HG02571 (cell line): ENCODE measurements around the gene MARK3.
"Not testable (repeated sequence)": the region's sequence is repeated elsewhere in the genome, so short reads cannot be mapped to it uniquely, and the experiment has no call there.

ENCODE experiments used
- ATAC-seq: cut with Tn5 transposase; IDR thresholded peaks from one replicate; pipeline ENCODE4 v1.9.1; 2021; ENCODE audit warnings: mild to moderate bottlenecking, moderate library complexity; ENCODE audit not compliant: unreplicated experiment

The MARK3 gene

DNA sequence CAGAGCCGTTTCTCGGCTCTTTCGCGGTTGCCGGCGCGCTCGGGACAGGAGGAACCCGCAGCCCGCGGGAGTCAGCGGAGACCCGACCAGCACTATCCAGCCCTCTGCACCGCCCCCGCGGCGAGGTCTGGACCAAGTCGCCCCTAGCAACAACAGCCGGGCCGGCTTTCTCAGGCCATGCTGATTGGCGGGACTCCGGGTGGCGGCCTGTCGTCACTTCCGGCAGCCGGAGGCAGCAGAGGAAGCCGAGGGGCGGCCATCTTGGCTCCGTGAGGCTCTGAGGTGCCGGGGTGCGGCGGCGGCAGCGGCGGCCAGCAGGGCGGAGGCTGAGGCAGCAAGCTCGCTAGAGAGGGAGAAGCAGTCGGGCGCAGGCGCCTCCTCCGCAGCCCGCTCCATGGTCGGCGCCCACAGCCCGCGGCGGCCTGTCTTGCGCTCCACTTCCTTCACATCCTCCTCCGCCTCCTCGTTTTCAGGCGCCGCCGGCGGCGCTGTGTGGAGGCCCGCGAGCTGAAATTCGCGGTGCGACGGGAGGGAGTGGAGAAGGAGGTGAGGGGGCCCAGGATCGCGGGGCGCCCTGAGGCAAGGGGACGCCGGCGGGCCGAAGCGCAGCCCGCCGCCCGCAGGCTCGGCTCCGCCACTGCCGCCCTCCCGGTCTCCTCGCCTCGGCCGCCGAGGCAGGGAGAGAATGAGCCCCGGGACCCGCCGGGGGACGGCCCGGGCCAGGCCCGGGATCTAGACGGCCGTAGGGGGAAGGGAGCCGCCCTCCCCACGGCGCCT, at the start of gene MARK3:
MARK3 (plus strand) TSS at position 264 of the 777 bp plus-strand sequence. CDS start 615 bp downstream, outside the sequence.
- peak; percentile 96 for ATAC-seq

DNA sequence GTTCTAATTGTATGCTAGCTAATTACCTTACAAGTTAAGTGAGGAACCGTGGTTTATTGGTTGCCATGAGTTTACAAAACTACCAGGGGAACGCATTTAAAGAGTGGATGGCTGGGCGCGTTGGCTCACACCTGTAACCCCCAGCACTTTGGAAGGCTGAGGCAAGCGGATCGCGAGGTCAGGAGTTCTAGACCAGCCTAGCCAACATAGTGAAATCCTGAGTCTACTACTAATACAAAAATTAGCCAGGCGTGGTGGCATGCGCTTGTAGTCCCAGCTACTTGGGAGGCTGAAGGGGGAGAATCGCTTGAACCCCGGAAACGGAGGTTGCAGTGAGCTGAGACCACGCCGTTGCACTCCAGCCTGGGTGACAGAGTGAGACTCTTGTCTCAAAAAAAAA, 49.0 kb upstream of the MARK3 start:
- ATAC-seq = no peak

DNA sequence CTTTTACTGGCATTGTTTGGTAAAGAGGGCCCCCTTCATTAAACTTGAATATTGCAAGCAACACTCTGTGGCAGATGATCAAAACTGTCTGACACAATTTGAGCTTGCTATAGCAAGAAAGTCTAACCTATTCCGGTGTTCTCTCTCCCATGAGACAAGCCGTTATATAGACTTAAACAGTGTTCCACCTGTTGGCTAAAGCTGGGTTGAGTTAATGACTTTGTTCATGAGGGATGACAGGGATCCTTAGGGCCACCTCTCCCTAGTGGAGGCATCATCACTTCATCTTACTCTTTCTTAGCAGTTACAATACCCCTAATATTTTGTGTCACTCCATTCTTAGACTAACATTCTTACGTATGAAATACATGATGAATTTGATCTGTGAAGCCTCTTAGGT, 47.4 kb upstream of the MARK3 start:
- no peak for ATAC-seq

DNA sequence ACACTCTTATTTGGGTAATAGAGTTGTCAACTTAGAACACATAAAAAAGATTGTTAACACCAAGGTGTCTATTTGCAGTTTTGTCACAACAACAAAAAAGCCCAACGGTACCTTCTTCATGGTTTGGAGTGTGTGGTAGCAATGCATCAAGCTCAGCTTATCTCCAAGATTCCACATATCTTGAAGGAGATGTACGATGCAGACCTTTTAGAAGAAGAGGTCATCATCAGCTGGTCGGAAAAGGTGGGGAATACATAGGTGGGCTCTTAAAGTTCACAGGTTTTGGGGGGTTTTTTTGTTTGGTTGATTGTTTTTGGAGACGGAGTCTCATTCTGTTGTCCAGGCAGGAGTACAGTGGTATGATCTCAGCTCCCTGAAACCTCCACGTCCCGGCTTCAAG, 45.7 kb upstream of the MARK3 start:
- no peak for ATAC-seq

DNA sequence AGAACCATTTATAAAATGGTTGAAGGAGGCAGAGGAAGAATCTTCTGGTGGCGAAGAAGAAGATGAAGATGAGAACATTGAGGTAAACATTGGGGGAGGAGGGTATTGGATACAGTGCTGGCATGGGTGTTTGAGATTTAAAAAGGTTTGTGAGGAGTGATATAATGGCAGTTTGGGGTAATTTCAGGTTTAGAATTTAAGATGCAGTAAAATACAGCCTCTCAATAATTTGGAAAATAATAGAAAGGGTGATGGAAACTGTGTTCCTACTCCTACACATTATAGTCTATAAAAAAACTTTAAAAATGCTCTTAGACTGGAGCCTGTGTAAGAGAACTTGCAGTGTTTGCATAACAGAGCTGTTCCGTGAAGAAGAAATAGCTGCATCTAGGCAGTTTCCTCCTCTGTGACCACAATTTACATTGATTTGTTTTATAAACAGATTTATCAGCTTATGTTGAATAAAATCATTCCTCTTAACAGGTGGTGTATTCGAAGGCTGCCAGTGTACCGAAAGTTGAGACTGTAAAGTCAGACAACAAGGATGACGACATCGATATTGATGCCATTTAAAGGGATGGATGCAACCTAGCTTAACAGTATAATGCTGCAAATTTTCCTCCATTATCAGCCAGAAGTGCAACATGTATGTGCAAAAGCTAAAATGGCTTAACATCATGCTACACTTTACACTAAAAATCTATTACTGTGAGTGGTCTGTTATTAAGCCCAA, 44.6 kb upstream of the MARK3 start:
- ATAC-seq = no peak

DNA sequence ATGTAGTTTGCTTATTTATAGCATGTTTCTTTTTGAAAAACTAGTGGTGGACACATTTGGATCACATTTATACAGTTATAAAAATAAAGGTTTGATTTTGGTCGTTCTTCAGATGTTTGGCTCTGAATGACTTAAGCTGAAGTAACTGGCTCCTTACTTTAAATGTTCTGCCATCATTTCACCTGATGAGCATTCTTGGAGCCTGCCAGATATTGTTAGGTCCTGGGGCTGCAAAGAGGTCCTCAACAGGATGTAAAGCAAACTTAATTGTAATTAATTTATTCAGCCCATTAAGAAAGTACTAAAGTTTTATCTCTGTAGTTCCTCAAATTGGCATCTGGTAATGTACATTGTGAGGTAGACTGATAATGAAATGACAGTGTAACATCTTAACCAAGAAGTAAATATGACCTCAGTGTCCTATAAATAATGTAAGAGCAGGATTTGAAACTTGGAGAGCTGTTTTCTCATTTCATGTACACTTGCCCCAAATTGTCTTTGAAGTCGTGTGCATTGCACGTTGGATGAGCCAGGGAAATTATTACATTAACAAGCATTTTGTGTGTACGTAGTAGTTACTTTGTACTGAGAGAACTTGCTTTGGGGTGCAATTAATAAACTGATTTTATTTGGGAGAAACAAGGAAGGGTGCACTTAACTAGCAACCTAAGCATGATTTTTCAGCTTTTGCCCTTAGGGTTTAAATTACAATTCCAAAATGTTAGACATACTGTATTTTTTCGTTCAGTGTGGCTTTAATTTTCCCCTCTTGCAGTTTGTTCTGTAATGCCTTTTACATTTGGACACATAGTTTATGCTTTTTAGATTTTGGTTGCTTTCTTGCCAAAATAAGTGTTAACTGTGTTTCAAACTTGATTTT, 43.7 kb upstream of the MARK3 start:
- no peak for ATAC-seq

DNA sequence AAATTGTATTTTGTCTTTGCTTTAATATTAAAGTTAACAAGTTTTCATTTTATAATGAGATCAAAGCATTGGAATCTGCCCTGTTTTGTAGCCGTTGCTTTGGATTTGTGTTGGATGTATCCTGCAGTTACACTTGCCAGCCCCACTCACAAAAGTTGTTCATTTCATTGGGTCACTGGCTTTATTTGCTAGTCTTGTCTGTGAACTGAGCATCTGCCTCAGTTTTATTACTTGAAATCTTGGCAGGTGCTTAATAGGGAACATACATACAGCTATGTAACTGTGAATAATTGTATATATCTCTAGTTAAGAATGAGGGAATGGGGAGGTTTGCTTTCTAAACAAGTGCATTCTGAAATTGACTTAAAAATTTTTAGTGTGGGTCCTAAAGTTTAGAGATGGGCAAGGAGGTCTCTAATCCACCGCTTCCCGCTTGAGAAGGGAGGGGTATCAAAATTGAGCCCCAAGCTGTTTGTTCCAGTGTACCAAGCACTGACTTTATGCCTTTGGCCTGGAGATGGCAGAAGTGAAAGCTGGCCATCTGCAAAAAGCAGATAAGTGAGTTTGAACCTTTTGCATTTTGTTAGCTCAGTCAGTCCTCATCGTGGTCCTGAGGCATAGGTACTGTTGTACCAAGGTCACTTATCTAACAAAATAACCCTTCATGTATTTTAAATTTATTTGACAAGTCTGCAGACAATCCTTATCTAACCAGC, 41.9 kb upstream of the MARK3 start:
- ATAC-seq = no peak

DNA sequence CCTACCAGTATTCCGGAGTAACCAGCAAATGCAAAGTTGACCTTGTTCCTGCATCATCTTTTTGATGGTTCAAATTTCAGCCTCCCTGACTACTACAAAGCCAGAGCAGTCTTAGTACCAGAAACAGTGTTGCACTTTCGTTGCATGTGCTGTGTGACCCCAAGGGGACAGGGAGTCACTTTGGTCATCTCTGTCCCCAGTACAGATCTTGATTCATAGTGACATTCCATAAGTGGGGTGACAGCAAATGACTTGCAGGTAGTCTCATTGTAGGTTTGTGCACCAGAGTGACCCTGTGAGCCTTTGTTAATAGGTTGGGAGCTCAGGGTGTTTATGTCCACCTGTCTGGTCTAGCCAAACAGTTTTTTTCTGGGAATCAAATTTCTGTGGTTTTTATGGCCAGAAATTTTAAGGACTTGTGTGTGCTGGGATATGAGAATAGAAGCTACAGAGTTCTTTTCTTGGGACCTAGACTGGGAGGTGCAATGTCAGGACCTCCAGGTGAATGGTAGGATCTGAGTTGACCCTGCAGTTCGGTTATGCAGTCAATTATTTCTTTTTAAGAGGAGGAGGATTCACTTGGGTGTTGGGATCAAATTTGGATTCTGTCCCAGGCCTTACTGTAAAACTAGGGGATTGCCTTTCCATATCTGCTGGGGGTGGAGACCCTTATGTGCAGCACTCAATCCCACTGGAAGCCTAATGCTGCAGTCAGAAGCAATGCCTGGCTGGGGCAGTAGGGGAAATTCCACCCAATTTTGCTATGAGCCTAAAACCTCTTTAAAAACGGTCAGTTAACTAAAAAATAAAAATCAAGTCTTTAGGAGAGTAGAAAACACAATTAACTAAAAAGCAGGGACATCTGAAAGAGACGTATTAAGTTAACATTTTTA, 41.1 kb upstream of the MARK3 start:
- no peak for ATAC-seq

DNA sequence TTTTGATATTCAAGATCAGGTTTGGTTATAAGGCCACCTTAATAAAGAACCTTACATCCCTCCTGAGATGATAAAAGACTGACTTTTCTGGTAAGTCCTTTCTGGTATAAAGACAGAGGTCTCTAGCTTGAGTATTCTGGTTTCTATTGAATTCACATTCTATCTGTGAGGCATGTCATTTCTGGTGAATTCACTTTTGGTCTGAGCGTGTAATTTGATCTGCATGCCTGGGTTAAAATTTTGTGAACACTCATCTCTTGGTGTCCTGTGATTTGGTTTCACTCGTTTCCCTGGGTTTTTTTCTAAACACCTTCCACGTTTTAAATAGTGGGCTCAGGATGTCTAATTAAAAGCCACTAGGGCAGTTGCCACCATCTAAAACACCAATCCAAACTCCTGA, 38.9 kb upstream of the MARK3 start:
- ATAC-seq = no peak

DNA sequence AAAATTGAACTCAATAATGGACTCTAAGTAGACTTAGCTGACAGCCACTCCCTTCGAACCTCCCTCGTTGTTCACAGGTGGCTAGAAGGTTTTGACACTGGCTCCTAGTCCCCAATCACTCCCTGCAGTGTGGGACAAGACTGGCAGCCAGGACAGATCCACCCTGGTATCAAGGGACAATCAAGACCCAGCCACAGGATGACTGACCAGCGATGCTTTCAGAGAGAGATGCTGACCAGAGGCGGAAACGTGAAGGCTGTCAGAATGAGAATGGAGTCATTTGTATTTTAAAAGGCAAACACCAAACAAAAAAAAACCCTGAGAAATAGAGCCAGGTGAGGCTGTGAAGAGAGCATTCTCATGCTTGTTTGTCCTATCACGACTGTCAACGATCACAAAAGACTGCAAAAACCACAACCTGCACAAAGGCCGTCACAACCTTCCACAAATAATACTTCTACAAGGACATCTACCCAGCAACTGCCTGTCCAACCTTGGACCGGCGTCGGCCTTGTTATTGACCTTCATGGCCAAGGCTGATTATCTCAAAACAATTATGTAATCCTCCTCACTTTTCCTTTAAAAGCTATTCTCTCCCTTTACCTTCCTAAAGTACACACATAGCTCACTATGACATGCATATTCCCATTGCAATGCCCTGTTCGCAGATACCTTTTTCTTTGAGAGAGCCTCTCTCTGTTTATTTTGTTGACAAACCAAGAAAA, 38.0 kb upstream of the MARK3 start:
- no peak for ATAC-seq

DNA sequence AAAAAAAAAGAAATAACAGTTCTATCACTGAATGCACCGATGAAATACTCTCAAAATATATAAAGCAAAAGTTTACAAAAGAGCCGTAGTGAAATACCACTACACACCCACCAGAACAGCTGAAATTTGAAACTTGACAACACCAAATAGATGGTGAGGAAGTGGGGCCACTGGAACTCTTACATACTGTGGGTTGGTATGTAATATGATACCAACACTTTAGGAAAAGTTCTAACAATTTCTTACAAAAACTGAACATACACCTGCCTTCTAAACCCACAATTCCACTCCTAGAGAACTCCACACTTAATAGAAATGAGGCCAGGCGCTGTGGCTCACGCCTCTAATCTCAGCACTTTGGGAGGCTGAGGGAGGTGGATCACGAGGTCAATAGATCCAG, 37.1 kb upstream of the MARK3 start:
- no peak for ATAC-seq

DNA sequence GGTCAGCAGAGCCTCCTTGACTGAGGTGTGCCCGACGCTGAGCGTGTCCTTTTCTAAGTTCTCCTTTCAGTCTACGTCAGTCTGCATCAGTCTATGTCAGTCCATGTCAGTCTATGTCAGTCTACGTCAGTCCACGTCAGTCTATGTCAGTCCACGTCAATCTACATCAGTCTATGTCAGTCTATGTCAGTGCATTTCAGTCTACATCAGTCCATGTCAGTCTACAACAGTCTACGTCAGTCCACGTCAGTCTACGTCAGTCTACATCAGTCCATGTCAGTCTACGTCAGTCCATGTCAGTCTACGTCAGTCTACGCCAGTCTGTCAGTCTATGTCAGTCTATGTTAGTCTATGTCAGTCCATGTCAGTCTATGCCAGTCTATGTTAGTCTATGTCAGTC, 35.2 kb upstream of the MARK3 start:
- no peak for ATAC-seq

DNA sequence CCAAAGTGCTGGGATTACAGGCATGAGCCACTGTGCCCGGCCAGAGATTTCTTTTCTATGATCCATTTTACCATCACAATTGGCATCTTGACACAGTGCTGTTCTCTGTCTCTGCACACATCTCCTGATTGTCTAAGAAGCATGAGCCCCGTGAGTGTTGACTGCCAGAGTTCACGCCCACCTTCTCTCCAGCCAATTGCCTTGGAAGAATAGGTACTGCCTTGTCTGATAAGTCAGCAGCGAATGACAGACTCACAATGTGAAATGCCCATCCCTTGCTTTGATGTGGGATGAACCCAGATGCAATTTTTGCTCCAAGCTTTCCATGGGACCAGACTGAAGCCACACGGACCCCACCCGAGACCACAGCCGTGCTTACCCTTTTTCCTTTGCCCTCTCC, 31.9 kb upstream of the MARK3 start:
- no peak for ATAC-seq

DNA sequence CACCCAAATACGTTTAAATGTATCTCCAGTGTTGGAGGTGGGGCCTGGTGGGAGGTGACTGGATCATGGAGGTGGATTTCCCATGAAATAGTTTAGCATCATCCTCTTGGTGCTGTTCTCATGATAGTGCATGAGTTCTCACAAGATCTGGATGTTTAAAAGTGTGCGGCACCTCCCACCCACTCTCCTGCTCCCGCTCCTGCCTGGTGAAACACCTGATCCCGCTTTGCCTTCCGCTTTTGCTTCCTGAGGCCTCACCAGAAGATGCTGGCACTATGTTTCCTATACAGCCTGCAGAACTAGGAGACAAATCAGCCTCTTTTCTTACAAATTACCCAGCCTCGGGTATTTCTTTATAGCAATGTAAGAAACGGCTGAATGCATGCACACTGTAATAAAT, 31.1 kb upstream of the MARK3 start:
- ATAC-seq = no peak

DNA sequence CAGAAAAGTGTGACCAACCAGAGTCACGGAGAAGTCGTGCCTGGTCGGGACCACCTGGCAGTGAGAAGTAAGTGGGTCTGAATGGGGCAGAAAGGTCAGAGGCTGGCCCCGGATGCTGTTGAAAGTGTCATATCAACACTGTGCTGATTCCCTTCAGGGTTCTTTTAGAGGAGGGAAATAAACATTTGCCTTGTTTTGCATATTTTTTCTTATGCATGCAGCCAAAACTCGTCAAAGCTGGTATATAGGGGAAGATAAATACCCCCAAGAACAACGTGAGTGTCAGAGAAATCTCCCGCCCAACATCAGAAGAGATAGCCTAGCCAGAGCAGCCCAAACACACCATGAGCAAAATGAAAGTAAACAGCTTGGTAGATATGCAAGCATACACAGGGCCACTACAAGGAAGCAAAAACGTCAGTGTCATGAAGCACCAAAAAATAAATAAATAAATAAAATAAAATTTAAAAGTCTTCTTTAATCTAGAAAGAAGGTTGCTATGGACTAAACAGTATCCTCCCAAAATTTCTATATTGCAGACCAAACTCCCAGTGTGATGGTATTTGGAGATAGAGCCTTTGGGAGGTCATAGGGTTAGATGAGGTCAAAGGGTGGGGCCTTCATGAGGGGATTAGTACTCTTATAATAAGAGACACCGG, 29.1 kb upstream of the MARK3 start:
- no peak for ATAC-seq

DNA sequence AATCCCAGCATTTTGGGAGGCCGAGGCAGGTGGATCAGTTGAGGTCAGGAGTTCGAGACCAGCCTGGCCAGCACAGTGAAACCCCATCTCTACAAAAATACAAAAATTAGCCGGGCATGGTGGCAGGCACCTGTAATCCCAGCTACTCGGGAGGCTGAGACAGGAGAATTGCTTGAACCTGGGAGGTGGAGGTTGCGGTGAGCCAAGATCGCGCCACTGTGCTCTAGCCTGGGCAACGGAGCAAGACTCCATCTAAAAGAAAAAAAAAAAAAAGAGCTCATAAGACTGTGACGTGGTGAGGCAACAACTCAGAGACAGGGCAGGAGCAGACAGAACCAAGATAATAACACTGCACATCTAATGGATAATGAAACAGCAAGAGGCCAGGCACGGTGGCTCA, 27.7 kb upstream of the MARK3 start:
- not testable (repeated sequence) for ATAC-seq

DNA sequence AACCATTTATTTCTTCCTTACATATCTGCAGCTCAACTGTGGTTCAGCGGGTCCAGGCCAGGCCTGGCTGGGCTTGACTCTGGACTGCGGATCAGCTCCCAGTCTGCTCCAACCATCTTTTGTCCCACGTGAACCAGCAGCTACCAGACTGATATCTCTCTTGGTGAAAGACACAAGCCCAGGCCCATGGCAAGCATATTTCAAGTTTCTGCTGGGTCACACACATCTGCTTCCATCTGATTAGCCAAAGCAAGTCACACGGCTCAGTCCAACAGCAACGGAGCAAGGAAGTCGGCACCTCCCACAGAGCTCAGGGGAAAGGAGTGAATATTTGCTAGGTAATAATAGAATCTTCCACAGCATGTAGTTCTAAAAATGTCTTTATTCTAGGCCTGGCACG, 24.7 kb upstream of the MARK3 start:
- no peak for ATAC-seq

DNA sequence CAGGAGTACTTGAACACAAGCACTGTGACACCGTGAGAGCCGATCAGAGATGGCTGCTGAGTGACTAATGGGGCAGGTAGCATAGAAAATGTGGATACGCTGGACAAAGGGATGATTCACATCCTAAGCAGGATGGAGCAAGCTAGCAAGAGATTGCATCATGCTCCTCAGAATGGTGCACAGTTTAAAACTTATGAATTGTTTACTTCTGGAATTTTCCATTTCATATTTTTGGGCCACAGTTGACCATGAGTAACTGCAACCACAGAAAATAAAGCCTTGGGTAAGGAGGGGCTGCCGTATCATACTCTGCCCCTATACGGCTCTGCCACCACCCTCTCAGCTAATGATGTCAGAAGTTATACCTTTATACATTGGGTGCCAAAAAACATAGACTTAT, 23.3 kb upstream of the MARK3 start:
- no peak for ATAC-seq

DNA sequence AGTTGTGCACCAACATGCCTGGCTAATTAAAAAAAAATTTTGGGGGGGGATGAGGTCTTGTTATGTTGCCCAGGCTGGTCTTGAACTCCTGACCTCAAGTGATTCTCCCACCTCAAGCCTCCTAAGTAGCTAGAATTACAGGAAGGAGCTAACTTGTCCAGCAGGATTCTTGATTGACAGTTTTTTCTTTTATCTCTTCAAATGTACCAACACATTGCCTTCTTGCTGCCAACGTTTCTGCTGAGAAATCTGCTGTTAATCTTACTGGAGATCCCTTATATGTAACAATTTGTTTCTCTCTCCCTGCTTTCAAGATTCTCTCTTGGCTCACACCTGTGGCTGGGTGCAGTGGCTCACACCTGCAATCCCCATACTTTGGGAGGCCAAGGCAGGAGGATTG, 22.4 kb upstream of the MARK3 start:
- no peak for ATAC-seq
